SU-DHL-6 (cell line): Measurements from ENCODE around the gene TSPAN12.

Experiments used
- CTCF ChIP-seq: fragments of 200-600 bp; sonication (generic); IDR thresholded peaks from one replicate; pipeline ENCODE4 v1.5.1; 2017; ENCODE audit warnings: antibody characterized with exemption, mild to moderate bottlenecking, low read length, moderate library complexity; ENCODE audit not compliant: insufficient read depth, poor library complexity, severe bottlenecking
- EZH2phosphoT487 ChIP-seq: fragments of 200-600 bp; sonication (generic), shearing (Covaris generic); conservative IDR thresholded peaks from 2 replicates; pipeline ENCODE4 v1.6.1; 2018; ENCODE audit warnings: mild to moderate bottlenecking, antibody characterized with exemption, low read length, moderate library complexity, mixed read lengths

- TF ChIP-seq CTCF (no peak), EZH2phosphoT487 (no peak)
Observed at GRCh38 chr7:120876922-120877321, 19.0 kb upstream of the TSPAN12 start.
